BJ (cell line): ENCODE results near the gene SIGLEC6. TPM values are rescaled to one million over a fixed set of nuclear protein-coding genes. Genes with fewer than 3 reads are reported as not detected.

Experiments
- CTCF ChIA-PET: fragments of 350-600 bp; formaldehyde crosslinking; extraction: SDS; loops from one replicate; lab custom pipeline; 2021; ENCODE audit warnings: antibody characterized with exemption, inconsistent platforms; lab: Yijun Ruan, JAX
- POLR2A ChIA-PET: fragments of 300-600 bp; sonication (Branson Sonifier 250); formaldehyde crosslinking; extraction: SDS; loops from one replicate; lab custom pipeline; 2021; ENCODE audit warnings: antibody characterized with exemption; lab: Charles Lee
- DNase-seq: peaks from one replicate; pipeline ENCODE4 v3.0.0-alpha.2; 2011; ENCODE audit warnings: low read depth
- H3K27me3 ChIP-seq: 2 replicates; pipeline ENCODE4 v1.6.0; 2011; ENCODE audit warnings: low read length; ENCODE audit not compliant: control insufficient read depth, insufficient read depth
- H3K36me3 ChIP-seq: 2 replicates; pipeline ENCODE4 v1.5.1; 2011; ENCODE audit warnings: low read length; ENCODE audit not compliant: control insufficient read depth, insufficient read depth
- H3K4me3 ChIP-seq: 2 replicates; pipeline ENCODE4 v1.5.1; 2011; ENCODE audit warnings: low read depth, mild to moderate bottlenecking, control low read depth, low read length
- polyA plus RNA-seq: library from polyadenylated mRNA; depleted of rRNA; stranded (reverse); fragments of >200 nt; gene quantifications from 2 replicates; pipeline ENCODE4 v1.2.3, GENCODE V29; 2011
- TF ChIP-seq, protein P1 (sequence below): IDR thresholded peaks from 2 replicates; pipeline ENCODE4 v1.5.1; 2011; ENCODE audit warnings: low read depth, mild to moderate bottlenecking, control low read depth, inconsistent platforms, low read length, moderate library complexity; ENCODE audit not compliant: insufficient read depth

SIGLEC6 gene
- polyA plus RNA-seq, 1 experiment = not detected

DNA sequence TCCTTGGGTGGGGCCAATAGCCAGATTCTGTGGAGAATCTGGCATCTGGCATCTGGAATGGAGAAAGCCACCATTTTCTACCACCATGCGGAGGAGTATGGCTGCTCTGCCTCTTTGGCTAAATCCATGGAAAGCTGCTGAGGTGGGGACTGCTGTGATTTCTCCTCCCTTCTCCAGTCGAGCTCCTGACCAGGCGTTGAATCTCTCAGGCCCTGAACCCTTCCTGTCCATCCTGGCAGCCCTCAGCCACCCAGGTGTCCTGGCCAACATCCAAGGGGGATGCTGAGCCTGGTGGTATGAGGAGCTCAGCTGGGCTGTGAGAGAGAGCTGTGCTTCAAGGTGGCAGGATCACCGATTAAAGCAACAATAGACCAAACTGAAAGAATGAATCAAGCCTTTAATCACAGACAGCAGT is 17.4 kb upstream of the SIGLEC6 start:
- Histone ChIP-seq H3K36me3 (no peaks in the 10 kb centered on the region), H3K27me3 (no peaks in the 10 kb centered on the region), H3K4me3 (no peak overlapping the region)
- no peak for DNase-seq
- ChIA-PET CTCF (no interaction called here), POLR2A (no interaction called here)
- TF ChIP-seq, protein P1, sequence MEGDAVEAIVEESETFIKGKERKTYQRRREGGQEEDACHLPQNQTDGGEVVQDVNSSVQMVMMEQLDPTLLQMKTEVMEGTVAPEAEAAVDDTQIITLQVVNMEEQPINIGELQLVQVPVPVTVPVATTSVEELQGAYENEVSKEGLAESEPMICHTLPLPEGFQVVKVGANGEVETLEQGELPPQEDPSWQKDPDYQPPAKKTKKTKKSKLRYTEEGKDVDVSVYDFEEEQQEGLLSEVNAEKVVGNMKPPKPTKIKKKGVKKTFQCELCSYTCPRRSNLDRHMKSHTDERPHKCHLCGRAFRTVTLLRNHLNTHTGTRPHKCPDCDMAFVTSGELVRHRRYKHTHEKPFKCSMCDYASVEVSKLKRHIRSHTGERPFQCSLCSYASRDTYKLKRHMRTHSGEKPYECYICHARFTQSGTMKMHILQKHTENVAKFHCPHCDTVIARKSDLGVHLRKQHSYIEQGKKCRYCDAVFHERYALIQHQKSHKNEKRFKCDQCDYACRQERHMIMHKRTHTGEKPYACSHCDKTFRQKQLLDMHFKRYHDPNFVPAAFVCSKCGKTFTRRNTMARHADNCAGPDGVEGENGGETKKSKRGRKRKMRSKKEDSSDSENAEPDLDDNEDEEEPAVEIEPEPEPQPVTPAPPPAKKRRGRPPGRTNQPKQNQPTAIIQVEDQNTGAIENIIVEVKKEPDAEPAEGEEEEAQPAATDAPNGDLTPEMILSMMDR = no peak

DNA sequence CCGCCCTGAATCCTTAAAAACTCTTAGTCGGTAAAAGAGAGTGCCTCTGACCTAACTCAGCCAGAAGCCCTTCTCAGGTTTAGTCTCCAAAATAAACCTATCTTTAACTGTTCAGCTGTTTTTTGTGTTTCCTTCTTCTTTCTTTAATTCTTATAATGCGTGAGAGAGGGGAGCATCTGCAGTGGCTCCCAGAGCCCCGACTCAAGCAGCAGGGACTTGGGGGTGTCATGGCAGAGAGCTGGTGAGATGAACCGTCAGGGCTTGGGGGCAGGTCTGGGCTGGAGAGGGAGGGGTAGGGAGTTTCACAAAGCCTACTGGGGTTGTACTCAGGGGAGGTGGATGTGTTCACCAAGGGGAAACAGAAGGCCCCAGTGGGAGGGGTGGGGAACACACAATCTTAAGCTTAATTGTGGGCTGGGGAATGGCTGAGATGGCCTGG is 16.8 kb upstream of the SIGLEC6 start:
- ChIA-PET POLR2A (no interaction called here), CTCF (interaction anchor here (0.7 kb wide), 1 partner anchor 33 kb away, joined by 3 read pairs; no protein-coding TSS in a partner anchor)
- Histone ChIP-seq H3K4me3 (no peak overlapping the region), H3K36me3 (no peaks in the 10 kb centered on the region), H3K27me3 (no peaks in the 10 kb centered on the region)
- TF ChIP-seq, protein P1 = no peak
- DNase-seq = no peak

DNA sequence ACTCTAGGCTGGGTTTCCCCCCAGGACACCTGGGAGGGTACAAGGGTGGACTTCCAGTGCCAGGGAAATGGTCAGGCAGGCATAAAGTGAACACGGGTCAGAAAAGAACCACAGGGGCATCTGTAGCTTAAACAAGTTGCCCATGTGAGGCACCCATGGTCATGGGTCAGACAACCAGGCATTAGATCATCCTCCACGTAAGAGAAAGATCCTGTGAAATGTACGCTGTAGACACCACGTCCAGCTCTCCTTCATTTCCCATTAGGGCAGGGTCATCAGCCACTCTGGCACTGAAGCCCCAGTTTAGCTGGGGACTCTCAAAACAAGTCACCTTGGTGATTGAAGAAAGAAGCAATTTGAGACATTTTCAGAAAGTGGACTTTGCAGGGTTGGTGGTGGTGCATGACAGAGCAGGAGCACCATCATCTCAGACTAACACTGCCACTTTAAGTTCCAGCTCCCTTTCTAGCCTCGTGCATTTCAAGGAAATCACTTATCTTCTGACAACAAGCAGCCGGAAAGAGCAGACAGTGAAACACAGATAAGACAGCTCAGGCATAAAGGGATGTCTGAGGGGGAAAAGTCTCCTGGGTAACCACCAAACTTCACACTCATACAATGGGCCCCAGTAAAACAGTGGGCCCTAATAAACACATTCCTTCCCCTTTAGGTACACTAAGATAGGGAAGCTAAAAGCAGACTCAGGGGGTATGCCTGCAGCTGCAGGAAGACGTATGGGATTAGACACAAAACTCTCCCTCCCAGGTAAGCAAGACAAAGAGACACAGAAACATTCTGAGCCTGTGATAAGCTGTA is 16.1 kb upstream of the SIGLEC6 start:
- DNase-seq = no peak
- no peaks in the 10 kb centered on the region for H3K27me3 ChIP-seq
- H3K36me3 ChIP-seq = no peaks in the 10 kb centered on the region
- ChIA-PET POLR2A (no interaction called here), CTCF (interaction anchor here (0.6 to 1.1 kb wide), 3 partner anchors 32 to 115 kb away, joined by 3 read pairs; no protein-coding TSS in a partner anchor)
- TF ChIP-seq, protein P1 = no peak
- no peak overlapping the region for H3K4me3 ChIP-seq

DNA sequence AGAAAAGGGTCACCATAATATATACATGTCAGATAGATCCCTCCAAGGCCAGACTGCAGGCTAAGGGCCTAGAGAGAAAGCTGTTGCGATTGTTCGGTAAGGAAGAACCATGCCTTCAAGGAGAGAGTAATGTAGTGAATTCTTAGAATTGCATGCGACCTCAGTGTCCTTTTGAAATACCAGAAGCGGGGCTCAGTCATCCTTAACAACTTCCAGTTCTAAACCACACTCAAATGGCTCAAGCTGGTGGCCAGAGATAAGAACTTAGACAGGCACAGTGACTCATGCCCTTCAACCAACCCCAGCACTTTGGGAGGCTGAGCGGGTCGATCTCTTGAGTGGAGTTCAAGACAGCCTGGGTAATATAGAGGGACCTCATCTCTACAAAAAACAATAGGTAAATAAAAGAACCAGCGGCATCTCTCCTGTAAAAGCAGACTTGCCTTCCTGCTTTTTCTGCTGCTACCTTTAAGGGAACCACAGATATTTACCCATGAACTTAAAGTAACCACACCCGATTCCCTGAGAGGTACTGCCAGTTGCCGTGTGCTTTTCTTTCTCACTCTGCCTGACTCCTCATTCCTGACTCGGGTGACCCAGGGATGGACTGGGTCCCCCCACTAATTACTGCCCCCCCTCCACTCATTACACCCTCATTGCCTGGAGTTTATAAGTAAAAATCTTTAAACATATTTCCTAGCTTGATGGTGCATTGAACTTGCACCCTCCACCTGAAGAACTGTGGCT is 15.4 kb upstream of the SIGLEC6 start:
- Histone ChIP-seq H3K4me3 (no peak overlapping the region), H3K27me3 (no peaks in the 10 kb centered on the region), H3K36me3 (no peaks in the 10 kb centered on the region)
- POLR2A ChIA-PET = no interaction called here
- TF ChIP-seq, protein P1 = no peak
- CTCF ChIA-PET = interaction anchor here (0.6 to 1.1 kb wide), 2 partner anchors 112 to 116 kb away, joined by 3 read pairs; no protein-coding TSS in a partner anchor
- no peak for DNase-seq

DNA sequence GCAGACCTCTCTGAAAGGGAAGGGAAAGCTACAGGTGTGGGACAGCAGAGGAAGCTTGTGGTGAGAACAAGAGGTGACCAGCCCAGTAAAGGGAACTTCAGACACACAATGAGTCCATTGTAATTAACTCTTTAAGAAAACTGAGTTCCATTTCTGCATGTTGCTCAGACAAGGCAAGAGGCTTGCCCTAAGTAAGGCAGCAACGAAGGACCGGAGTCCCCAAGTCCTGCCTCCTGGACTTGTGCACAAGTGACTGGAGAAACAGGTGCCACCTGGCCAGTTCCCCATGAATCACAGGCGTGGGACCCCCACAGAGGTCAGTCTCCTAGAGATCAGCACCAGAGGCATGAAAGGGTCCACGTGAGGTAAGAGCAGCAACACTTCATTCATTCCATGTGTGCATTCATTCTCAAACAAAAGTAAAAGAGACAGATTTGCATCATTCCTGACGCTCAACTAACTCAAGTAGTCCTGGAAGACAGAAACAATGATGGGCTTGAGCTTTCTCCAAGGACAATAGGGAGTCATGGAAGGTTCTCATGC is 14.7 kb upstream of the SIGLEC6 start:
- H3K27me3 ChIP-seq = no peaks in the 10 kb centered on the region
- no peaks in the 10 kb centered on the region for H3K36me3 ChIP-seq
- POLR2A ChIA-PET = no interaction called here
- CTCF ChIA-PET = no interaction called here
- DNase-seq = no peak
- no peak overlapping the region for H3K4me3 ChIP-seq
- TF ChIP-seq, protein P1 = no peak
